Skeletal muscle tissue (tissue), 4 donors: Measurements from ENCODE around the gene FBXL3. TPM values are rescaled to one million over a fixed set of nuclear protein-coding genes. Genes with fewer than 3 reads are reported as not detected.

ENCODE experiments used
- H3K27ac ChIP-seq: one replicate; pipeline ENCODE4 v1.7.0; 2013; ENCODE audit warnings: mild to moderate bottlenecking, low read depth, low read length, inconsistent platforms
- H3K27me3 ChIP-seq, 3 donors: one replicate each; pipeline ENCODE4 v1.7.0; 2013; ENCODE audit warnings: low read length in 3 of 3; ENCODE audit not compliant: control insufficient read depth in 3 of 3, insufficient read depth in 3 of 3
- H3K36me3 ChIP-seq, 3 donors: one replicate each; pipeline ENCODE4 v1.7.0; 2013; ENCODE audit warnings: low read length in 3 of 3; ENCODE audit not compliant: control insufficient read depth in 3 of 3, insufficient read depth in 3 of 3
- H3K4me1 ChIP-seq, 3 donors: one replicate each; pipeline ENCODE4 v1.7.0; 2013; ENCODE audit warnings: low read length in 3 of 3, mild to moderate bottlenecking in 3 of 3; ENCODE audit not compliant: control insufficient read depth in 3 of 3, insufficient read depth in 3 of 3
- H3K4me3 ChIP-seq, 3 donors: one replicate each; pipeline ENCODE4 v1.7.0; 2013; ENCODE audit warnings: low read length in 3 of 3
- H3K9ac ChIP-seq, 3 donors: one replicate each; pipeline ENCODE4 v1.7.0; 2013; ENCODE audit warnings: low read length in 3 of 3, mild to moderate bottlenecking in 3 of 3, moderate library complexity in 2 of 3, low read depth in 1 of 3
- H3K9me3 ChIP-seq, 3 donors: one replicate each; pipeline ENCODE4 v1.7.0; 2013; ENCODE audit warnings: low read length in 3 of 3; ENCODE audit not compliant: control insufficient read depth in 3 of 3
- total RNA-seq: library from RNA; depleted of rRNA; stranded (reverse); fragments of >200 nt; gene quantifications from one replicate; pipeline ENCODE4 v1.2.3, GENCODE V29; 2014
- donor health status: Osteomylitis.

The FBXL3 gene
- total RNA-seq, 1 donor from 2014 or later, result 50.6 TPM

DNA sequence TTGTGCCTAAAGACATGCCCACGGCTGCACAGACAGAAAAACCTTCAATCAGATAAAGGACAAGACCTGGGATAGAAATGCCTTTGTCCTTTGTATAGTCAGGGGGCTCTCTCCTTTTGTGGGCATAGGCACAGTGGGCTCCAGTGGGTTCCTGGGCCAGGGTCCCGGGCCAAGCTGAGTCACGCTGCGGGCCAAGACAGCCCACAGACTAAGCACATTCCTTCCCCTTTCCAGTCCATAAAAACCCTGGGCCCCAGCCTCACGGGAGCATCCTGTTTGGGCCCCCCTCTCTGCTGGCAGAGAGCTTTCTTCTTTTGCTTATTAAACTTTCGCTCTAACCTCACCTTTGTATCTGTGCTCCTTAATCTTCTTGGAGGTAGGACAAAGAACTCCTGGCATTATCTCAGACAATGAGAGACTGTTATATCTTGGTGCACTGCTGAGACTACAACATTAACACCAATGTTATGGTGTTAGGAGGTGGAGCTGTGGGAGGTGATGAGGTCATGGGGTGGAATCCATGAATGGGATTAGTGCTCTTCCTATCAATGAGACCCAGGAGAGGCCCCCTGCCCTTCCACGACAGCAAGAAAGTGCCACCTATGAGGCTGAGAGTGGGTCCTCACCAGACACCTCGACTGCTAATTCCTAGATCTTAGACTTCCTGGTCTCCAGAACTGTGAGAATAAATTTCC is 20.8 kb upstream of the FBXL3 start:
- Histone ChIP-seq H3K36me3 (peaks cover 4 to 40% (median 34%) of the 10 kb centered on the region in 3 donors), H3K4me1 (peaks cover 7 to 13% (median 12%) of the 10 kb centered on the region in 3 donors), H3K4me3 (no peak overlapping the region), H3K9ac (no peak overlapping the region), H3K27me3 (no peaks in the 10 kb centered on the region), H3K9me3 (no peaks in the 10 kb centered on the region), H3K27ac (no peak overlapping the region)

DNA sequence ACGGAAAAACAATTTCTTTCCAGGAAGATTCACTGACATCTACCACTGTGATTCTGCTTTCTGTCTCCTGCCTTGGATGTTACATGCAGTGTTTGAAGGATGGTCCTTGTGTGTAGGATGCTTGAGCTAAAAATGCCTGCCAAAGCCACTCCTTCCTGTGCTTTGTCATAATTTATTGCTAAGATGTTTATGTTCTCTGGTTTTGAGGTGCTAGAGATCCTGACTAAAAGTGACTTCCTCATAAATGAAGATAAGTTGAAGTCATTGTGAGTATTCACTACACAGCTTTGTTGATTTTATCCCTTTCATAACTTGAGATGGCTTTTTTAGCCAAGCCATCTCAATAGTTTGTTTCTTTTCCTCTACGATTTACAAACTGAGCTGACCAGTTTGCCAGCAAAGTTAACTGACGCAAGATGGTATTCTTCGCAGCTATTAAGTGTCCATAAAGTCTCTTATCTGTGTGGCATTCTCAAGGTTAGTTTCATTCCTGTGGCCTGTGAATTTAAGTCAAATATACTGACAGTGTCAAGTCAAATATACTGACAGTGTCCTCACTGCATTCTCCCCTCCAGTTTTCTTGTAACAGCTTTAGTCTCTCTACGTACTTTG is 15.7 kb upstream of the FBXL3 start:
- peaks cover 0 to 15% (median 14%) of the 10 kb centered on the region in 3 donors for H3K36me3 ChIP-seq
- no peaks in the 10 kb centered on the region for H3K9me3 ChIP-seq
- H3K27ac ChIP-seq, result no peak overlapping the region
- H3K4me1 ChIP-seq, result no peaks in the 10 kb centered on the region
- H3K9ac ChIP-seq, result no peak overlapping the region
- H3K27me3 ChIP-seq, result no peaks in the 10 kb centered on the region
- H3K4me3 ChIP-seq, result no peak overlapping the region

DNA sequence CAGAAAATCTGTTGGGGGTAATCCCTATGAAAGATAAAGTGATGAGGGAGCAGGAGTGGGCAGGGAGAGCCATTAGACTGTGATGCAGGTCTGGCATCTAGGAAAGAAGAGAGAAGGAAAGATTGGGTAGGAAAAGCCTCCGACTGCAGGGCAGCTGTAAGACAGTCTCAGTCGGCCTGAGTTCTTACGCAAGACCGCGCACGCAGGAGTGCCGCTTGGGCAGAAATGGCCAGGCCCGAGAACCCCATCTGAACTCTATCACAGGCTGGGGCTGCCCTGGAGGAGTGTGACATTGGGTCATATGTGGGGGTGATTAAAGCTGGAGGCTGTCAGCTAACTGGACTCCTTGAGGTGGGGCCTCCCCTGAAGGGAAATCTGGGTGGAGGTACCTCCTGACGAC is 13.9 kb upstream of the FBXL3 start:
- Histone ChIP-seq H3K4me3 (no peak overlapping the region), H3K36me3 (peaks cover 0 to 14% (median 4%) of the 10 kb centered on the region in 3 donors), H3K4me1 (peaks cover 0 to 5% (median 0%) of the 10 kb centered on the region in 3 donors), H3K9ac (no peak overlapping the region), H3K27me3 (no peaks in the 10 kb centered on the region), H3K27ac (no peak overlapping the region), H3K9me3 (no peaks in the 10 kb centered on the region)

- Histone ChIP-seq H3K27ac (no peak overlapping the region), H3K36me3 (peaks cover 0 to 12% (median 2%) of the 10 kb centered on the region in 3 donors), H3K9me3 (no peaks in the 10 kb centered on the region), H3K4me3 (no peak overlapping the region), H3K9ac (no peak overlapping the region), H3K4me1 (peaks cover 0 to 5% (median 0%) of the 10 kb centered on the region in 3 donors), H3K27me3 (no peaks in the 10 kb centered on the region)
Measured at GRCh38 chr13:77040076-77040475, 13.1 kb upstream of the FBXL3 start.

GRCh38 chr13:77038907-77039480 is 12.0 kb upstream of the FBXL3 start:
- H3K27ac ChIP-seq, result no peak overlapping the region
- no peaks in the 10 kb centered on the region for H3K9me3 ChIP-seq
- no peaks in the 10 kb centered on the region for H3K27me3 ChIP-seq
- H3K4me1 ChIP-seq, result peaks cover 0 to 5% (median 0%) of the 10 kb centered on the region in 3 donors
- no peak overlapping the region for H3K4me3 ChIP-seq
- H3K36me3 ChIP-seq, result peaks cover 0 to 6% (median 0%) of the 10 kb centered on the region in 3 donors
- no peak overlapping the region for H3K9ac ChIP-seq

DNA sequence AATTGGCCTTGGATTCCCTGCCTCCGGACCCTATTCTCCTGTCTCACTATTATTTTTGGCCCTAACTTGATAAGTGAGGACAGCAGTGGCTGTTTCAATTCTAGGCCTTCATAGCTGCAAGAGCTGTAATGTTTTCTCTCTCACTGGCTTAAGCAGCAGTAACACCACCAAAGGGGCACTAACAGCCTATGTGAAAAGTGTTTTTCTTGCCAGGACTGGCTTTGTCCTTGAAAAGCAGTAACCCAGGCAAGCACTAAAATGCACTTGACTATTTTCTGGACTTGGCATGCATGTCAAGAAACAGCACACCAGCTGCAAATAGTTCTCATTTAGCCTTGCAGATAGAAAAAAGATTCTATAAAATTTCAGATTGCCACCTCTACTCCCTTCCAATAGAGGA is 9.3 kb upstream of the FBXL3 start:
- H3K9ac ChIP-seq, result no peak overlapping the region
- H3K27me3 ChIP-seq, result no peaks in the 10 kb centered on the region
- no peak overlapping the region for H3K27ac ChIP-seq
- no peaks in the 10 kb centered on the region for H3K9me3 ChIP-seq
- H3K4me3 ChIP-seq, result no peak overlapping the region
- no peaks in the 10 kb centered on the region for H3K36me3 ChIP-seq
- H3K4me1 ChIP-seq, result peaks cover 0 to 5% (median 0%) of the 10 kb centered on the region in 3 donors

DNA sequence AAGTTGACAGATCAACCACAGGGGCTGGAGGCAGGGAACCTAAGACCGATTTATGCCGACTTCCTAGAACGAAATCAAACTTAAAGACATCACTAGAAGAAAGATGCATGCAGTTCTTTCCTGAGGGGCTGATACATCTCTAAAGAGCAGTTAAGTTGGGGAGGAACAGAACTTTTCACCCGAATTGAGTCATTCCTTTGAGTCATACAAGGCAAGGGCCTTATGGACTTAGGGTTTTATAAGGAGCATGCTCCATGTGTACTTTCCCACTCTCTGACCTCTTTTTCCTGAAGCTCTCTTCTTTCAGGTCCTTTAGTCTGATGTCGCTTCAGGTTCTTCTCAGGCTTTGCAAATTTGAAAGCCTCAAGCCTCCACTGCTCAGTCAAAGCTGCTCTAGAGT is 7.9 kb upstream of the FBXL3 start:
- no peaks in the 10 kb centered on the region for H3K36me3 ChIP-seq
- H3K27me3 ChIP-seq, result no peaks in the 10 kb centered on the region
- no peak overlapping the region for H3K4me3 ChIP-seq
- no peak overlapping the region for H3K9ac ChIP-seq
- H3K27ac ChIP-seq, result no peak overlapping the region
- H3K9me3 ChIP-seq, result no peaks in the 10 kb centered on the region
- H3K4me1 ChIP-seq, result peaks cover 0 to 5% (median 0%) of the 10 kb centered on the region in 3 donors

- H3K4me1 ChIP-seq, result peaks cover 0 to 5% (median 0%) of the 10 kb centered on the region in 3 donors
- no peak overlapping the region for H3K4me3 ChIP-seq
- no peaks in the 10 kb centered on the region for H3K36me3 ChIP-seq
- H3K27me3 ChIP-seq, result no peaks in the 10 kb centered on the region
- no peak overlapping the region for H3K9ac ChIP-seq
- H3K9me3 ChIP-seq, result no peaks in the 10 kb centered on the region
- no peak overlapping the region for H3K27ac ChIP-seq
Measured at GRCh38 chr13:77033717-77034302, 6.9 kb upstream of the FBXL3 start.

DNA sequence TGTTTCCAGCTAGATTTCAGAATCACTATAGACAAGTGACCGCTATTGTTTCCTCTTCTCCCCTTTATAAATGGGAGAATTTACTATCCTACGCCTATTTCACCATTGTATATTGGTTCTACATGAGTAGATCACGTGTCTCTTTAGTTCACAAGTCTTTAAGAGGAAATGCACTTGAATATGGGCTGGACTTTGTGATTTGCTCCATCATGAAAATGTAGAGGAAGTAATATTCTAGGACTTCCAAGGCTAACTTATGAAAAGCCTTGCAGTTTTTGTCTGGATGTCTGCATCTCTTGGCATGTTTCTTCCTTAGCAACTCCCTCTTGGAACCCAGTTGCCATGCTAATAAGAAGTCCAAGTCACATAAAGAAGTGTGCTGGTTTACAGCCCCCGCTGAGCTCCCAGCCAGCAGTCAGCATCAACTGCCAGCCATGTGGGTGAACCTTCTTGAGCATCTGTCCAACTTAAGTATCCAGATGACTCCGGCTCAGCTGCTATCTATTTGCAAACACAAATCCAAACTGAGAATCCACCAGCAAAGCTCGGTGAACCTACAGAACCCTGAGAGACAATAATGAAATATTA is 4.8 kb upstream of the FBXL3 start:
- H3K4me1 ChIP-seq, result peaks cover 7 to 11% (median 9%) of the 10 kb centered on the region in 3 donors
- no peaks in the 10 kb centered on the region for H3K27me3 ChIP-seq
- H3K9ac ChIP-seq, result no peak overlapping the region
- H3K36me3 ChIP-seq, result no peaks in the 10 kb centered on the region
- H3K4me3 ChIP-seq, result no peak overlapping the region
- H3K9me3 ChIP-seq, result no peaks in the 10 kb centered on the region
- no peak overlapping the region for H3K27ac ChIP-seq
